HG03442 (cell line): ENCODE data around the gene STEAP4.

Experiments used
- ATAC-seq: cut with Tn5 transposase; IDR thresholded peaks from one replicate; pipeline ENCODE4 v1.9.1; 2021; ENCODE audit warnings: mild to moderate bottlenecking, moderate library complexity; ENCODE audit not compliant: unreplicated experiment

STEAP4 gene

DNA sequence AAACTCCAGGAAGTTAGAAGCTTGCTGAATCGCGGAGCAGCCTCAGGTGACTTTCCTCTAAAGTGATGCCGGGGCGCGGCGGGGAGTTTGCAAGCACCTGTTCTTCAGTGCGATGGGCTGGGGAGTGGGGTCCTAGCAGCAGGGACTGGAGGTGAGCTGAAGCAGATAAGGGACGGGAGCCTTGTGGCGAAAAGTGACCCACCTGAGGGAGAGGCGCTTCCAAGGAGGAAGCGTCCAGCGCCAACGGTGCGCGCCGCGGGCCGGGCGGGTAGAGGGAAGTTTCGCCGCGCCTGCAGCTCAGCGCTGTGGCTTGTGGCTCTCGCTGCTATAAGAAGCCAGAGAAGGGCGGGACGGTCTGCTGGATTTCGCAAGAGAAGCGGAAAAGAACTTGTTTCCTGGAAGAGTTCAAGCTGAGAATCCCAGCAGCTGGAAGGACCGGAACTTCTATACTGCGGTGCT lies at the start of gene STEAP4:
STEAP4 (minus strand) TSS at position 305 of the 459 bp plus-strand sequence. CDS start 22,625 bp downstream, outside the sequence.
- no peak for ATAC-seq

DNA sequence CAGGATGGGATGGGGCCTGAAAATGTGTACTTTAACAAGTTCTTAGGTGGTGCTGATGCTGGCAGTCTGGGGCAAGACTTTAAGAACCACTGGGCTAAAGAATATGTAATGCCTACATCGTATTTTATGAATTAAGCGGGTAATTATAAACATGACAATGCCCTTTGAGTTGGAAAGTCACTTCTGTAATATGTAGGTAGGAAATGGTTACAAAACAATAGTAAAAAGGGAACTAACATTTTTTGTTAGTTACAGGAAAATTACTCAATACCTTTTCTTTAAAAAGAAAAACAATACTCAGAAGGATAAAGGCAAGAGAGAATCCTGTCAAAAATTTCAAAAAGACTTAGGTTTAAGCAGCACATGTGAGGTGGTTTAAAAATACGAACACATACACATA lies 48.3 kb upstream of the STEAP4 start:
- ATAC-seq = no peak

DNA sequence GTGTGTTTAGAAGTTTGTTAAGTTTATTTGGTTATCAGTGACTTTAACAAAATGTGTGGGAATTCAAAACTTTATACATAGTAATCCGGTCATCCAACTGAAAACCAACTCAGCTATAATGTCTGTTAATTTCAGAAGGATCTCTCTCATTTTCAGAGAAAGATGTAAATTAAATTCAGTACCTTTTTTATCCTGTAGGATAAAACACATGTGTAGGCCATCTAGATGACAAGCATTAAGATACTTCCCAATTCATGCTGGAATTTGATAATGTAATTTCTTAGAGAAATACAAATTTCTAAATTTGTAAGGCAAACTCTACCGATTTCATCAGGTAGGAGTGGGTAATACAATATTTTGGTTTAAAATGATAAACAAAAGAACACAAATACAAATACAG lies 43.4 kb upstream of the STEAP4 start:
- no peak for ATAC-seq

DNA sequence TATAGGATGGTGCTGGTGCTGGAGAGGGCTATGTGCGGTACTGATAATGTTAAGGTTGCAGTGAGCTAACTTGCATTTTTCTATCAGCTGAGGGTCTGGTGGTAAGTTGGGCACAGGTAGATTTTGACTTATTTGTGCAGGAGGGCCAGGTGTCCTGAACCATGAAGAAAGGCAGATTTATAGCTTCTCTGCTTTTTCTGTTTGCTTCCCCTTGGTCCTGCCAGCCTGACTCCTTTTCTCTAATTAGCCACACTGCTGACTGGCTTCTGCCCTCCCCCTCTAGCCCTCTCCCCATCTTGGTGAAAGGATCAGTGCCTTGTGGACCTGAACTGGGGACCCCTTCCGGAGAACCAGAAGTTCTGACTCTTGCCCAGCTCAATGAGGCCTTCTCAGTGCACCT lies 40.8 kb upstream of the STEAP4 start:
- ATAC-seq = no peak

DNA sequence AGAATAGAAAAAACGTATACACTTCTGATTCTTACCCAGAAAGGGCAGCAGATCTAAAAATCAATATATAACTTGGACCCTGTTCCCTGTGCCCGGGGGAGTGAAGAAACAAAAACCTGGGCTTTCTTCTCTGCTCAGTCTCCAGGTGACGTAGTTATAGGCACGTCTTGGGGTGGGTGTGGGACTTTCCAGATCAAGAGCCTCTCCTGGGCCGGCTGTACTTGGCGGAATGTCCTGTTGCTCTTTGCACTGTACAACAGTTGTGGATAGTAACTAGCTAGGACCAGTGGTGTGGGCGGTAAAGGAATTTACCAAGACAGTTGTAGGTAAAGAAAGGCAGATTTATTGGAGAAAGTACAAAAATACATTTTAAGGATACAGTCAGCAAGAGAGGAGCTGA lies 40.4 kb upstream of the STEAP4 start:
- no peak for ATAC-seq

DNA sequence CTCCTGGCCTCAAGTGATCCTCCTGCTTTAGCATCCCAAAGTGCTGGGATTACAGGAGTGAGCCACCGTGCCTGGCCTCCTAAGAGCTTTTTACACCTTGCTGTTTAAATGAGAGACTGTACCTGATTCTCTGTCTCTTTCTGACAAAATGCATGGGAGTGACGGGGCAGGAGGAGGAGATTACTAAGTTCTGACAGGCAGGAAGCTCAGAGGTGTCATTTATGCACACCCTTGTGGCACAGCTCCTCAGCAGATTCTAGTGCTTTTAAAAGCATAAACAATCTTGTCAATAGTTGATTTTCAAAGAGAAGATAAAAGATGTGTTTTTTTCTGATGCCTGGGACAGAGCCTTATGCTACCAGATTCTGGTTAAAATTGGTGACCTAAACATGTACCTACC lies 39.7 kb upstream of the STEAP4 start:
- no peak for ATAC-seq

DNA sequence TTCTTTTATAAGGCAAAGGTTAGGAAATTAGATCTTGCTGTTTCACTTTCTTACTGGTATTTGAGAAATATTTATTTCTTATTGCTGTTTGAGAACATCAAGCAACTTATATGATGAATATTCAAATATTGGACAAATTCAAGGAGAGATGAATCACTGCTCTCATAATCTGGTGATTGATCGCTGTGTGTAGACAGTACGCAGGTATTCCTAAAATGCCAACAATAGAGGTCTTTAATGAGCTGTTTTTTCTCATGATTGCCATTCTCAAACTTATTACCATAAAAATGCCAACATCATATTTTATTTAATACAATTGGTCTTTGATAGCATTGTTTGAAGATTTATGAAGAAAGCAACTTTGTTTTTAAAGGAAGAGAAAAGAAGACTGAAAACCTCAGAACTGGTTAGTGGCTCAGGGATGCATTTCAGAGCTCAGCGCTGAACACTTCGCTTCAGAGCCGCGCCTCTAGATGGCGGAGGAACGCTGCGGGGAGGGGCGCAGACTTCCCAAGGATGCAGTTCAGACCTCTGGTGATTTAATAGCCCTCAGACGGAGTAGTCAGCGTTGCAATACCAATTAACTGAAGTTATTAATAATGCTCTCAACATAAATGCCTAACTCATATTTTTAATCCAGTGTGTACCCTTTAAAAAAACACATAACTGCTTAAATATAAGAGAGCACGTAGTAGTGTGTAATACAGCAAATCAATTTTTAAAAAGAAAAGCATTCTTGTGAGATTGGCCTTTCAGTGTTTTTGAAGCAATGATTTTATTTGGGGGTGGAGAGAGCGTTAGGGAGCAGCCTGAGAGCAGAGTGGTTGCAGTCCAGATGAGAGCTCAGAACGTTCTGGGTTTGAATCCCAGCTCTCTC lies 38.5 kb upstream of the STEAP4 start:
- ATAC-seq = peak; percentile 60

DNA sequence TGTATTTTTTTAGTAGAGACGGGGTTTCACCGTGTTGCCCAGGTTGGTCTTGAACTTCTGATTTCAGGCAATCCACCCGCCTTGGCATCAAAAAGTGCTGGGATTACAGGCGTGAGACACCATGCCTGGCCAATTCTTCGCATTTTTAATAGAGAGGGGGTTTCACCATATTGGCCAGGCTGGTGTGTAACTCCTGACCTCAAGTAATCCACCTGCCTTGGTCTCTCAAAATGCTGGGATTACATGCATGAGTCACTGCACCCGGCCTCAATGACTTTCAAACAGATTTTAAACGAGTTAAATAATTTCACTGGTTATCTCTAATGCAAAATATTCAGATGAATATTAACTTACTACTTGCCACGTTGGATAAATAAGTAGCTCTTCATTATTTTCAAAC lies 37.6 kb upstream of the STEAP4 start:
- no peak for ATAC-seq

DNA sequence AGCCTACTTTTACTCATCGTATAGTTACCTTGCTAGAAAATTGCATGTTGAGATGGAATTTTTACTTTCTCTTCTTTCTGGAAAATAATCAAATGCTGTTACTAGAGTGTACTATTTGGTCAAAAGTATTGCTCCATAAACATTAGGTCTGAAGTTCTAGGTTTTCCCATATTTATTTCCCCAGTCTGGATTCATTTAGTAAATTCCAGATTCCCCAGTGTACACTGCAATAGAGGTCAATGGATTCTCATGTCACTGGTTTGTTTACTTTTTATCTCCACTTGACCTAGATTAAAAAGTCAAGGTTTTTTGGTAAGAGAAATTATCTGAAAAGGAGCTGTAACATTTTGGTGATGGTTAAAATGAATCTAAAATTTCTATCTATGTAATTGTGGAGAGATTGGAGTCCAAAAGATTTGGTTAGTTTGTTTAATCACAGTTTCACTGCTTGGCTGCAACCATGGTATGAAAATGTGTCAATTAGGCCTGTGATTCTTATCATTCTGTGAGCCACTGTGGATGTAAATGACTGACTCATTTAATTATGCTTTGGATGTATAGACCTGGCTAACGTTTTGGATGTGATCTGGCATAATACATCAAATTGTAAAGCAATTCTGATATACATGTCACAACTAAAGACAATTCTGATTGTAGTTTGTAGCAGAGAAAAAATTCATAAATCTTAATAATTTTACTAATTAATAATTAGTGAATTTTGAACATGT lies 32.7 kb upstream of the STEAP4 start:
- no peak for ATAC-seq

DNA sequence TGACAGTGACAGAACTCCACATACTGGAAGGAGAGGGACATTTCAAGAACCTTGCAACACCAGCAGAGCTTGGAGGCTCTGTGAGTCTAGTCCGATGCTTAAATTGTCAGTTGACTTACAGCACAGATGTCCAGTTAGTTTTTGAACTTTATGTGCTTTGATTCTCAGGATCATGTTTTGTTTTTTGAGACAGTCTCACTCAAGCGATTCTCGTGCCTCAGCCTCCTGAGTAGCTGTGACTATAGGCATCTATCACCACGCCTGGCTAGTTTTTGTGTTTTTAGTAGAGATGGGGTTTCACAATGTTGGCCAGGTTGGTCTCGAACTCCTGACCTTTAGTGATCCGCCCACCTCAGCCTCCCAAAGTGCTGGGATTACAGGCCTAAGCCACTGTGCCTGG lies 31.8 kb upstream of the STEAP4 start:
- ATAC-seq = no peak

DNA sequence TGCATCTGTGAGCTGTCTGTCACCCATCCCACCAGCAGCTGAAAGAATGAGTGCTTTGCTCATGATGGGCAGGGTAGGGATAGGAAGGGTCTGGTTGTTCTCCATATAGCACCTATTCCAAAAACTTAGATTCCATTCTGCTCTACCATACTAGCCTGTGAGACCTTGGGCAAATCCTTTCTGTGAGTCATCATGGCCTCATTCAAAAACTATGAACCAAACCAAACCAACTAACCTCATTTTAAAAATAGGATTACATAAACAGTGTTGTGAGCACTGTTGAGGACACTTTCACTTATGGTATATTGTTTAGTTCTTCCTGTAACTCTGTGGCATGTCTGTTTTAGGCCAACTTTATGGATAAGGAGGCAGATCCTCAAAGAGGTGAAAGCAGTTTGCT lies 30.9 kb upstream of the STEAP4 start:
- ATAC-seq = no peak

DNA sequence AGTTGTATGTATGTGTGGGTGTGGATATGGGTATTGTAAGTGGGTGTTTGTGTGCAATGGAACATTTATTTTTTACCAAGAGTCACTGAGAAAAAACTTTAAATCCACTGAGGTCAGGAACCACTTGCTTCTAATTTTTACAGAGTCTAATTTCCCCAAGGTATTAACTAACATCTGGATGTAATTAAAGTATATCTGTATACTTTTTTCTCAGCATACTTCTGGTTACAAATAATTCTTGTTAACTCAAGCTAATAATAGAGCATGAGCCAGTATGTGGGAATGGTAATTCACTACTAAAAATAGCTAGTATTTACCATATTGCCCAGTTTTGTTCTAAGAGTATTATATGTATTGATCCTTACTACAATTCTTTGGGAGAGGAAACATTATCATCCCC lies 24.6 kb upstream of the STEAP4 start:
- ATAC-seq = no peak

DNA sequence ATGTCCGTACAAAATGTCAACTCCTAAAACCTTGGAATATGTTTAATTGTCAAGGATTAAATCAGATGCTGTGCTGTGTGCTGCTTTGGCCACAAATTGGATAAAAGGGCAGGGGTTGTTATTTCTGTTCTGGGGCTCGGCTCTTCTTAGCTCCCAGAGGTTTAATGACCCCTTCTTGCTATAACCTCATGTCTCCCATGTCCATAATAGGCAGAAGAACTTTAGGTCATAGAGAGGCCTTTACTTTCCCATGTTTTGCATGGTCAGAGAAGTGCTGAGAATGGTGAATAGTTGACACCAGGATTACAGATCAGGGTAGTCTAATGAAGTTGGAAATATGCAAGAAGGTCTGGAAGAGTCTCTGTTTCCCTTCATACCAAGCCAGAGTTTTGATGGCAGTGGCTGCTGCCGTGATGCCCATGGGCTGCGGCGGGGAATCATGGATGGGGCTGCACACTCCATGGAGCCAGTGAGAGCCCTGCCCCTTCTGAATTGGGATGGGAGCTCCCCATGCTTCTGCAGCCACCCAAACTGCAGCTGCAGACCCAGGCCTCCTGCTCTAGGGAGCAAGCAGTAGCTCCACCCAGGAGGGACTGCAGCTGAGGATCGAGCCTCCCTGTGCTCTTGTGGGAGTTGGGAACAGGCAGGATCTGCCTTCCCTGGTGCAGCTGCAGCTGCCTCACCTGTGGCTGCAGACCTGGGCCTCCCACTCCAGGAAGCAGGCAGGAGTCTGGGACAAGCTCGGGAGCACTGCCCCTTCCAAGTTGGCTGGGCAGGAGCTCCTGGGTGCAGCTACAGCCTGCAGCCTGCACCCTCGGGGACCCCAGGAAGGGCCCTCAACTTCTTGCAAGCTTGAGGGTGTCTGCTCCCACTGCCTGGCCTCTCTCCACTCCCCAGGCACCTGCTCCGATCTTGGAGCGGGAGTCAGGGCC lies 23.1 kb upstream of the STEAP4 start:
- ATAC-seq = no peak

DNA sequence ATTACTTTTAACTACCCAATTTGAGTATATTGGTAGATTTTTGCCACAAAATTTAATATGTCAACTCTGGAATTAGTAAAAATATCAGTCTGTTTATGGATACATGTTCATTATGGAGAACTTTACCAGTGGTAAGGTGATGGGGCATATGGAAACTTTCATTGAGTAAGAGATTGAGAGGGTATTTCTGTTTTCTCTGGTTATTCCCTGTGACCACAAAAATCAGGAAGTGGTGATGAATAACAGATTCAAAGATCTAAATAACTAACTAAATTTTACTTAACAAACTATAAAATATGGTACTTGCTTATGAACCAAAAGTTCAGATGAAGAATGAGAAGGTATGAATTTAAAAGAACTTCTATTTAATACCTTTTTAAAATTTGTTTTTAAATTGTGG lies 22.1 kb upstream of the STEAP4 start:
- peak; percentile 44 for ATAC-seq

DNA sequence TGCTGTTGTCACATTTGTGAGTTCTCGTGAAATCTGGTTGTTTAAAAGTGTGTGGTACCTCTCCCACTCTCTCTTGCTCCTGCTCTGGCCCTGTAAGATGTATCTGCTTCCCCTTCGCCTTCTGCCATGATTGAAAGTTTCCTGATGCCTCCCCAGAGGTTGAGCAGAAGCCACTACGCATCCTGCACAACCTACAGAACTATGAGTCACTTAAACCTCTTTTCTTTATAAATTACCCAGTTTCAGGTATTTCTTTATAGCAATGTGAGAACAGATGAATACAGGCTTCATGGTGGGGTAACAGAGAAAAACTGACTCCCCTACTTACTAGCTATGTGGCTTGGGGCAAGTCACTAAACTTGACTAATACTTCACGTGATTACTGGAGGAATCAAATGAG lies 18.0 kb upstream of the STEAP4 start:
- ATAC-seq = no peak

DNA sequence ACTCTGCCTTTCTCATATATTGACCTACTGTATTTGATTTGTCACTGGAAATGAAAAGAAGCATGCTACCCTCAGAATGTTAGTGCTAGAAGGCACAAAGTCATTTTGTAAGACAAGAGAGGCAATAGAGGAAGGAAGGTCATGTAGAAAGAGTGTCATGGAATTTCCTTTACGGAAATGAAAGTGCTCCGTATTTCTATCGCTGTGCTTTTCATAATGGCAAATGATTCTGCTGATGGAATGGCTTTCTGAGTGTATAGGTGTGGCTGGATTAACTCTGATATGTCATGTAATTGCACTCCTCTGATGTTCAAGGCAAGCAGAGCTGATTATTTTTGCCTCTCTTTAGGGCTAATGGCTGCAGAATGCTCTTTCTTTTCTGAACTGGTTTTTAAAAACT lies 15.5 kb upstream of the STEAP4 start:
- no peak for ATAC-seq

DNA sequence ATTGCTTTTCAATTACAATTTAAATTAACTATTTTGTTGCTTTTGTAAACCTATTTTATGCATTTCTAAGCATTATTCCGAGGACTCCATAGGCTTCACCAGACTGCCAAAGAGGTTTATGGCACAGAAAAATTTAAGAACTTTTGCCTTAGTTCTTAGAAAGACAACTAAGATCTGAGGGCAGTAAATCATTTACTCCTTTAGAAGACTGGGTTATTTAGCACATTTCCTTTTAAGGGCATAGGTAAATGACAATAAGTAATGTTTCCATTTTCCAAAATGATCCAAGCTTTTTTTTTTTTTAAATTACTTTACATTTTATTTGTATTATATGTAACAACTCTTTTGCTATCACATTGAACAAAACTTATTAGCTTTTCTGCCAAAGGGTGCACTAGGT lies 15.0 kb upstream of the STEAP4 start:
- ATAC-seq = no peak

DNA sequence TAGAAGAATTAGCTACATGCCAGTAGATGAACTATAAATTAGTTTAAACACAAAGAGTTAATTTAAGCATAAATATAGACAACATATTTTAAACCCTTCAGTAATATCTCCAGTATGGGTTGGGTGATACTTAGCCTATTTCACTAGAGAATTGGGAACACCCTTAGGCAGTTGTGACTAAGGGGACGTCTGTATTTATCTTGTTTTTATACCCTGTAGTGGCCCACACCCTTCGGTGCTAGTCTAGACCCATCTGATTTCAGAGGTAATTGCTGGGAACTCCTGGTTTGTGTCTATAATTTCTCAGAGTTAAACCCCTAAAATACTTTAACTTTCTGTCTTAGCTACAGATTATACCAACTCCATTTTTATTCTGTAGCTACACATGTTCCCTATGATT lies 11.5 kb upstream of the STEAP4 start:
- no peak for ATAC-seq

DNA sequence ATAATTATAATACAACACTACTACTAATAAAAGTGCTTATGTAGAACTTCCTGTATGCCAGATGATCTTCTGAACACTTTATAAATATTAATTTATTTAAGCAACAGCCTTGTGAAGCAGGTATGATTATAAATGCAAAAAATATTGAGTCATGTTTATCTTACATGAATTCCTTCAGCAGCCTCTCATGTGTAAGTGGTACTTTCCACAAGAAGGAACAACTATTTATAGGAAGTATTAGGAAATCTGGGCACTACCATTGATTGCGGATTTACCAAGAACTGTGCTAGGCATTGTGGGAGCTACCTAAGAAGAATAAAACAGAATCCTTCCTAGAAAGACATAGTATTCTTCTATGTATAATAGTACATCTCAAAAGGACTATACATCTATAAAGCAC lies 10.7 kb upstream of the STEAP4 start:
- no peak for ATAC-seq

DNA sequence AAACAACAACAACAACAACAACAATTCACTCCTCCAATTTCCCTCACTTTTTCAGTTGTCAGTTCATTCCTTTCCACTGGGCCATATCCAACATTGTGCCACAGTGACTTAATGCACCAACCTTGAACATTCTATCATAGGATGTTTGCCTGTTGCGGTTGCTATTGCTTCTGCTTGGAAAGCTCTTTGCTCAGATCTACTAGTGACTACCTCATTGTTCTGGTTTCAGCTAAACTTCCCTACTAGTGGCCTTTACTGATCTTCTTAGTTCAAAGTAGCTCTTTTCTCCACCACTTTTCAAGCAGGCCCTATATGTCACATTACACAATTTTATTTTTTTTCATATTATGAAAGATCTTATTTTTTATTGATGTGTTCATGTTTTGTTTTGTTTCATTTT lies 9.8 kb upstream of the STEAP4 start:
- ATAC-seq = no peak

DNA sequence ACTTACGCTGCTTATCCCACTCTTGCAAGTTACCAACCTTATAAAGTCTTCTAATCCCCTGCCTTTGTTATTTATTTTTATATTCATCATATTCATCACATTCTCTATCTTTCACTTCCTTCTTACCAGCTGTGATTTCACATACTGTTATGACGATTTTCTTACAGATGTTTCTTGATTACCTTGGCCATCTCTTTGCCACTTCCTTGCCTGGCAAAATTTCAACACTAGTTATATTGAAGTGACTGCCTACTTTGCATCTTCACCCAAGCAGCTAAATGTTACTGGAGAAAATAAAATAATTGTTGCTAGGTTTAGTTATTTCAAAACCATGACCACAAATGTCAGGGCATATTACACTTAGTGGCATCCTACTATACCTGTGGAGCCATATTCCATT lies 8.8 kb upstream of the STEAP4 start:
- ATAC-seq = no peak
